Hippocampal formation (tissue), 2 donors: Measurements from ENCODE around the gene APPBP2.
"Not testable (repeated sequence)": the region's sequence is repeated elsewhere in the genome, so short reads cannot be mapped to it uniquely, and the experiment has no call there.

Experiments used
- DNase-seq, 2 donors: peaks; one replicate each; lab custom pipeline; 2025; lab: John Stamatoyannopoulos, UW

APPBP2 gene

GRCh38 chr17:60435244-60436167, 90.5 kb downstream of the APPBP2 start:
- DNase-seq = peak; percentile 59 to 88

GRCh38 chr17:60433021-60433997, 92.7 kb downstream of the APPBP2 start:
- not testable (repeated sequence) for DNase-seq

- DNase-seq = not testable (repeated sequence)
Measured at GRCh38 chr17:60430561-60430960, 95.5 kb downstream of the APPBP2 start.

DNA sequence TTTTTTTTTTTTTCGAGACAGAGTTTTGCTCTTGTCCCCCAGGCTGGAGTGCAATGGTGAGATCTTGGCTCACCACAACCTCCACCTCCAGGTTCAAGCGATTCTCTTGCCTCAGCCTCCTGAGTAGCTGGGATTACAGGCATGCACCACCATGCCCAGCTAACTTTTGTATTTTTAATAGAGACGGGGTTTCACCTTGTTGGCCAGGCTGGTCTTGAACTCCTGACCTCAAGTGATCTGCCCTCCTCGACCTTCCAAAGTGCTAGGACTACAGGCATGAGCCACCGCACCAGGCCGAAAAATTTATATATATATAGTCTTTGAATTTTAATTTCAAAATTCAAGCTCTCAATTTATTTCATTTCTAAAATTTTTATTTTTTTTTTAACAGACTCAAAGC, 97.6 kb downstream of the APPBP2 start:
- not testable (repeated sequence) for DNase-seq

DNA sequence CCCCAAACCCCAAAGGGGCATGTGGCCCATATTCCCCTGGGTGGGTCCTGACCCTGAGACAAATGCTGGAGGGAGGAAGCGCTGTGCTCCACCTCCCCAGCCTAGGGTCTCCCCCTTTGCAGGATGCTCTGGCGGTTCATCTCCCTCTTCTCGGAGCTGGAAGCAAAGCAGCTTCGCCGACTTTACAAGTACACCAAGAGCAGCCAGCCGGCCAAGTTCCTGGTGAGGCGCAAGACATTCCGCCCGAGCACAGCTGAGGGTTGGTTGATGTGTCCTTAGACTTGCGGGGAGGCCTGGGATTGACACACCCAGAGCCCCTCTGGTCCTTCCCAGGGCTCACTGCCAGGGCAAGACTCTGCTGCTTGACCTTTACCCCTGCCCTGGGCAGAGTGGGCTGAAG, 99.4 kb downstream of the APPBP2 start:
- no peak for DNase-seq

DNA sequence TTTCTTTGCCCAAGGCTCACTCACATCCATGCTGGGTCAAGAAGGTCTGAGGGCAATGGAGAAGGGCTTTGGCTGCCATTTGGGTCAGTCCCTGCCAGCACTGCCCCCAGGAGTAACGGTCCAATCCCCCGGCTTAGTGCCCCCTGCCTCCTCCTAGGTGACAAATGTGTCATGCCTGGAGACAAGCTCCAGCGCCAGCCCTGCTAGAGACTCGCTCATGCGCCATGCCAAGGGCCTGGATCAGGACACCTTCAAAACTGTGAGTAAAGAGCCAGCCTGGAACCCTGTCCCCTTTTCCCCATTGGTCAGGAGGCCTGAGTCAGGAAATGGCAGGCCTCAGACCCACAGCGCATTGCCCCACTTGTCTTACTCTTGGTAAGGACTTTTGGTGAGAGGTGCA, 100.4 kb downstream of the APPBP2 start:
- no peak for DNase-seq

DNA sequence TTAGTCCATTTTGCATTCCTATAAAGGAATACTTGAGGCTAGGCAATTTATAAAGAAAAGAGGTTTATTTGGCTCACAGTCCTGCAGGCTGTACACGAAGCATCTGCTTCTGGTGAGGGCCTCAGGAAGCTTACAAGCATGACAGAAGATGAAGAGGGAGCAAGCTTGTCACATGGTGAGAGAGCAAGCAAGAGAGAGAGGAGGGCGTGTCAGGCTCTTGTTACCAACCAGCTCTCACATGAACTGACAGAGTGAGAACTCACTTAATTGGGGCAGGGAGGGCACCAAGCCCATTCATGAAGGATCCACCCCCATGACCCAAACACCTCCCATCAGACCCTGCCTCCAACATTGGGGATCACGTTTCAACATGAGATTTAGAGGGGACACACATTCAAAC, 102.2 kb downstream of the APPBP2 start:
- no peak for DNase-seq

DNA sequence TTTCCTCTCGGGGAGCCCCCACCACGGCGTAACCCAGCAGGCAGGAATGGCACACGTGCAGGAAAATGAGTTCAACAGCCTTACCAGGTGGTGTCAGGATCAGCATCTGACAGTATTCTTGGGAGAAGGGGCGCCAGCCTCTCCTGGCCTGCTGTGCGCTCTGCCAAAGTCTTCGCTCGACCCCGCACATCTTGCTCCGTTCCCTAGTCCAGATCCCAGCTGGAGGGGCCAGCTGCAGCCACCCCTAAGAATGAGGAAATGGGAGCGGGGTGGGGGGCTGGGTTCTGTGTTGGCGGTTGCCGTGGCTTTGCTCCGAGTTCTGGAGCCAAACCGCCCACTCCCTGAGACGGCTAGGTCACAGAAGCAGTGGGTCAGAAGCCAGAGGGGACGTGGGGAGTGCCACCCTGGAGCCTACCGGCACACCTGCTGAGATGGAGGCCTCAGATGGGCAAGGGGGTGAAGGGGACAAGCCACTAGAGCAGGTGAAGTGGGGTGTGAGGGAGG, 103.8 kb downstream of the APPBP2 start, which contains the start of gene CHCT1:
CHCT1 (plus strand) TSS at position 328 of the 504 bp plus-strand sequence; CDS start at position 432, 104 bp downstream.
- no peak for DNase-seq

DNA sequence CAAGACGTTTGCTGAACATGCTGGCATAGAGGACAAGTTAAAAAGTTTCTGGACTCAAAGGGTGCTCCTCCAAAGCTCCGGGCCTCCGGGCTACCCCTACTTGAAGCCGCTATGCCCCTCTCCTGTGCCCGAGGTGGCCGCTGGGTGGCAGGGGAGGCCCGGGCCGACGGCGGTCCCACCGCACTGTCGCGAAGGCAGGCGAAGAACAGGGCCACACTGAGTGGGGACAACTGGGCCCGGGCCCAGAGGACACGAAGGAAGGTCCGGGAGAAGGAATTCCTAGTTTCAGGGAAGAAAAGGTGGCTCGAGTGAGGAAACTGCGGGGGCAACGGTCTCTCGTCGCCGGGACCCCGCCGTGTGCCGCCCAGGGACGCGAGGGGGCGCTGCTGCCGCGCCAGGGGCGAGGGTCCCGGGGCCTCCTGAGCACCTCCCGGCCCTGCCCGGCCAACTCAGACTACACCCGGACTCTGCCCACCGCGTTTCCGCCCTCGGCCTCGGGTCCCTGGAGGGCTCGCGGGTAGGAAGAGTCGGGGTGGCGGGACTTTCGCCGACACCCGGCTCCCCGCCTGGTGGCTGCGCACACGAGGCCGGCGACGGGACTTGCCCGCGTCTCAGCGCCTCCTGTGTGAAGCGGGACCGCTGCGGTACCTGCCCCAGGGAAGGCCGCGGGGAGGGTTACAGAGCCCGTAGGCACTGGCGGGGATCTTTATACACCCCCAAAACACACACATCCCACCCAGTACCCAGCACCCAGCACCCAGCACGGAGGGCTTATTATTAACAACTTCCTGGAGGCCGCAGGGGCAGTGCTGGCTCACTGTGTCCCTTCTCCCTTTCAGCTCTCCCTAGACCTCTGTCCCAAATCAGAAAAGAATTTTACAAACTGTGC, 104.5 kb downstream of the APPBP2 start:
- DNase-seq = peak; percentile 31 to 81

DNA sequence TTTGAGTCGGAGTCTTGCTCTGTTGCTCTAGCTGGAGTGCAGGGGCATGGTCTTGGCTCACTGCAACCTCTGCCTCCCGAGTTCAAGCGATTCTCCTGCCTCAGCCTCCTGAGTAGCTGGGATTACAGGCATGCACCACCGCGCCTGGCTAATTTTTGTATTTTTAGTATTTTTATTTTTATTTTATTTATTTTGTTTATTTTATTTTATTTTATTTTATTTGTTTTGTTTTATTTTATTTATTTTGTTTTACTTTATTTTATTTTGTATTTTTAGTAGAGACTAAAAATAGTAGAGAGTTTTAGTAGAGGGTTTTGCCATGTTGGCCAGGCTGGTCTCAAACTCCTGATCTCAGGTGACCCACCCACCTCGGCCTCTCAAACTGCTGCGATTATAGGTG, 106.2 kb downstream of the APPBP2 start:
- DNase-seq = not testable (repeated sequence)

DNA sequence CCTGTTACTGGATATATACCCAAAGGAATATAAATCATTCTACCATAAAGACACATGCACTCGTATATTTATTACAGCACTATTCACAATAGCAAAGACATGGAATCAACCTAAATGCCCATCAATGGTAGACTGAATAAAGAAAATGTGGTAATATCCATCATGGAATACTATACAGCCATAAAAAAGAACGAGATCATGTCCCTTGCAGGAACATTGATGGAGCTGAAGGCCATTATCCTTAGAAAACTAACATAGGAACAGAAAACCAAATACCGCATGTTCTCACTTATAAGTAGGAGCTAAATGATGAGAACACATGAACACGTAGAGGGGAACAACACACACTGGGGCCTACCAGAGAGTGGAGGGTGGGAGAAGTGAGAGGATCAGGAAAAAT, 107.0 kb downstream of the APPBP2 start:
- DNase-seq = not testable (repeated sequence)

- DNase-seq = peak; percentile 5 to 91
Measured at GRCh38 chr17:60416368-60416925, 109.6 kb downstream of the APPBP2 start.

DNA sequence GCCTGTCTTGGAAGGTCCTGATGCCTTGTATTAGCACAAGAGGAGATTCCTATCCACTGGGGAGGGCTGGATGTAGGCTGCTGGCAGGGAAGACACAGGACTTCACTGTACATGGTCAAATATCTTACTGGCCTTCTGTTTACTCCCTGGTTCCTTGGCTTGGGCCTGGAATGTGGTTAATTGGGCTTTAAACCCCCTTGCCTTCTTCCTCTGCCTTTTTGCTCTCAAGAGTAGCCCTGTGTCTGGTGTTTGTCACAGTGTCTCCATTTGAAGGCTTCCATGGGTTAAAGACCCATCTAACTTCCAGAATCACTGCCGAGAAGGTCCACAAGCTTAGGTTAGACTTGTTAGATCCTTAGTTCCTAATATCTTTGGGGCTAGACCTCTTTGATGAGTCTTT, 110.9 kb downstream of the APPBP2 start:
- no peak for DNase-seq

- no peak for DNase-seq
Measured at GRCh38 chr17:60412701-60413100, 113.3 kb downstream of the APPBP2 start.

- DNase-seq = no peak
Measured at GRCh38 chr17:60410001-60410400, 116.0 kb downstream of the APPBP2 start.

DNA sequence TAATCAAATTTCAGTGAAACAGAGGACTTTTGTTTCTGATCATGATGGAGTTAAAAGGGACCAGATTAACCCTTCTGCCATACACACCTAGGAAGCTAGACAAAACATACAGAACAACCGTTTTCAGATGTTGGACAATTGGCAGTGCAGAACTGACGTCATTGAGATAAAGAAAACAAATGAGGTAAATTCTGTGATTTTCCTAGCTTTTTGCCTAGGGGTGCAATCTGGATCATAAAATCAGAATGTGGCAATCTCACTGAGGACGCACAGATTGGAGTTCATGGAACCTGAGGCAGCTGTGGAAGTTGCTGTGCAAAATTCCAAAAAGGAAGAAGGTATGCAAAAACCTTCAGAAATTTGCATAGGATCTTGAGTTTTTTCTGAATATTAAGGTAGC, 119.2 kb downstream of the APPBP2 start:
- no peak for DNase-seq

GRCh38 chr17:60403962-60404361, 122.1 kb downstream of the APPBP2 start:
- no peak for DNase-seq

DNA sequence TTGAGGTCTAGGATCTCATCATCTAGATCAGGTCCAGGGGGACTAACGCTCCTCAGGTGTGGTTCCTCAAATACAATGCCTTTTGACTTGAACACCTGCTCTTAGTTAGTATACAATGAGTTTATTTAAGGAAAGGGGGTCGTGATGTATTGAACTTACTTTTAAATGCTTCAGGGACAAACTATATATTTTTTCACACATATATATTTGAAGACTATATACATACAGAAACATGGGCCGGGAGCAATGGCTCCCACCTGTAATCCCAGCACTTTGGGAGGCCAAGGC, 122.6 kb downstream of the APPBP2 start:
- no peak for DNase-seq

- DNase-seq = no peak
Measured at GRCh38 chr17:60401819-60402218, 124.2 kb downstream of the APPBP2 start.

DNA sequence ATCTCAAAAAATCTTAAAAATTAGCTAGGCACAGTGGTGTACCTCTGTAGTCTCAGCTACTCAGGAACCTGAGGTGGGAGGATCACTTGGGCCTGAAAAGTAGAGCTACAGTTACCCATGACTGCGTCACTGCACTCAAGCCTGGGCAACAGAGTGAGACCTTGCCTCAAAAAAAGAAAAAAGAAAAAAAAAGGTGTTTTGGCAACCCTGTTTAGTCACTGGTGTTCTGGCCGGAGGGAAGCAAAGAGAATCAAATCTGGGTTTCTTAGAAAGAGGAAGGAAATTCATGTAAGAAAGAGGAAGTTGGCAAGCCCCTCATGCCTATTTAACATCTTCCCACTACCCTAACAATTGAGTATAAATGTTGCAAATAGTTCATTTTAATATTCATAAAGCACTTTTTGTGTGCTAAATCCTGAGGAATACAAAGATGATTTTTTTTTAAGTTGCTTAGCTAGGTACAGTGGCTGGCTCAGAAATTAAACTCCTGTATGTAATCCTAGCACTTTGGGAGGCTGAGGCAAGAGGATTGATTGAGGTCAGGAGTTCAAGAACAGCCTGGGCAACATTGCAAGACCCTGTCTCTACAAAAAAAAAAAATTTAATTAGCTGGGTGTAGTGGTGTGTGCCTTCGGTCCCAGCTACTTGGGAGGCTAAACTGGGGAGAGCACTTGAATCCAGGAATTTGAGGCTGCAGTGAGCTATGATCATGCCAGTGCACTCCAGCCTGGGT, 127.6 kb downstream of the APPBP2 start:
- DNase-seq = peak in 1 of 2 donors; percentile 13
